Measurements from ENCODE around the gene INAFM2.

DNA sequence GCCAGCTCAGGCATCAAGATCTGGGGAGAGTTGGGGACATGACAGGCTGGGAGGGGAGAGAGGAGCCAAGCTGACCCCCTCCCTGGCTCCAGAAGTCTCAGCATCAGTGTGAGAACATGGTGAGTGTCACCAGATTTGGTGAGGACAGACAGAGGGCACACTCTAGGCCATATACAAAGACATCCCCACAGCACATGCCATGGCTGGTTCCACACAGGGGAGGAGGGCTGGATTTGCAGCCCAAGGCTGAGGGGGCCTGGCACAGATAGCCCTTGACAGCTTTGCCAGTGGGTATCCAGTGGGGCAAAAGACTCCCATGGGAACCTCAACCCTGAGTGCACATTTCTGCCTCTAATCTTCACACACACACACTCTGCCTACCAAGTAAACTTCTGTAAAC lies 30.5 kb upstream of the INAFM2 start:
- TF ChIP-seq EHMT2 (IDR thresholded peaks at IDR 0.05; ENCODE audit: low read depth) (no peak), CBX2 (IDR thresholded peaks at IDR 0.05; ENCODE audit: borderline replicate concordance, low read depth) (no peak), MAFK (IDR thresholded peaks at IDR 0.05; ENCODE audit: partially characterized antibody) (no peak), RAD21 (conservative IDR thresholded peaks at IDR 0.05 in 1 of 2, IDR thresholded peaks at IDR 0.05 in 1 of 2) (no peak), ZNF302 (CRISPR knock-in tag; IDR thresholded peaks at IDR 0.05) (no peak), CHD2 (IDR thresholded peaks at IDR 0.05; ENCODE audit: low read length, partially characterized antibody) (no peak), PHF8 (IDR thresholded peaks at IDR 0.05; ENCODE audit: borderline replicate concordance, low read depth) (no peak), NFE2L2 (conservative IDR thresholded peaks at IDR 0.05; ENCODE audit: low read length) (no peak), CBX8 (IDR thresholded peaks at IDR 0.05) (no peak)
- TF ChIP-seq, protein P1, sequence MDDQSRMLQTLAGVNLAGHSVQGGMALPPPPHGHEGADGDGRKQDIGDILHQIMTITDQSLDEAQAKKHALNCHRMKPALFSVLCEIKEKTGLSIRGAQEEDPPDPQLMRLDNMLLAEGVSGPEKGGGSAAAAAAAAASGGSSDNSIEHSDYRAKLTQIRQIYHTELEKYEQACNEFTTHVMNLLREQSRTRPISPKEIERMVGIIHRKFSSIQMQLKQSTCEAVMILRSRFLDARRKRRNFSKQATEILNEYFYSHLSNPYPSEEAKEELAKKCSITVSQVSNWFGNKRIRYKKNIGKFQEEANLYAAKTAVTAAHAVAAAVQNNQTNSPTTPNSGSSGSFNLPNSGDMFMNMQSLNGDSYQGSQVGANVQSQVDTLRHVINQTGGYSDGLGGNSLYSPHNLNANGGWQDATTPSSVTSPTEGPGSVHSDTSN (IDR thresholded peaks at IDR 0.05), result no peak
- TF ChIP-seq, protein P2, sequence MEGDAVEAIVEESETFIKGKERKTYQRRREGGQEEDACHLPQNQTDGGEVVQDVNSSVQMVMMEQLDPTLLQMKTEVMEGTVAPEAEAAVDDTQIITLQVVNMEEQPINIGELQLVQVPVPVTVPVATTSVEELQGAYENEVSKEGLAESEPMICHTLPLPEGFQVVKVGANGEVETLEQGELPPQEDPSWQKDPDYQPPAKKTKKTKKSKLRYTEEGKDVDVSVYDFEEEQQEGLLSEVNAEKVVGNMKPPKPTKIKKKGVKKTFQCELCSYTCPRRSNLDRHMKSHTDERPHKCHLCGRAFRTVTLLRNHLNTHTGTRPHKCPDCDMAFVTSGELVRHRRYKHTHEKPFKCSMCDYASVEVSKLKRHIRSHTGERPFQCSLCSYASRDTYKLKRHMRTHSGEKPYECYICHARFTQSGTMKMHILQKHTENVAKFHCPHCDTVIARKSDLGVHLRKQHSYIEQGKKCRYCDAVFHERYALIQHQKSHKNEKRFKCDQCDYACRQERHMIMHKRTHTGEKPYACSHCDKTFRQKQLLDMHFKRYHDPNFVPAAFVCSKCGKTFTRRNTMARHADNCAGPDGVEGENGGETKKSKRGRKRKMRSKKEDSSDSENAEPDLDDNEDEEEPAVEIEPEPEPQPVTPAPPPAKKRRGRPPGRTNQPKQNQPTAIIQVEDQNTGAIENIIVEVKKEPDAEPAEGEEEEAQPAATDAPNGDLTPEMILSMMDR (IDR thresholded peaks at IDR 0.05), result no peak
- TF ChIP-seq, protein P3, sequence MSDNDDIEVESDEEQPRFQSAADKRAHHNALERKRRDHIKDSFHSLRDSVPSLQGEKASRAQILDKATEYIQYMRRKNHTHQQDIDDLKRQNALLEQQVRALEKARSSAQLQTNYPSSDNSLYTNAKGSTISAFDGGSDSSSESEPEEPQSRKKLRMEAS (IDR thresholded peaks at IDR 0.05), result no peak
- TF ChIP-seq, protein P4, sequence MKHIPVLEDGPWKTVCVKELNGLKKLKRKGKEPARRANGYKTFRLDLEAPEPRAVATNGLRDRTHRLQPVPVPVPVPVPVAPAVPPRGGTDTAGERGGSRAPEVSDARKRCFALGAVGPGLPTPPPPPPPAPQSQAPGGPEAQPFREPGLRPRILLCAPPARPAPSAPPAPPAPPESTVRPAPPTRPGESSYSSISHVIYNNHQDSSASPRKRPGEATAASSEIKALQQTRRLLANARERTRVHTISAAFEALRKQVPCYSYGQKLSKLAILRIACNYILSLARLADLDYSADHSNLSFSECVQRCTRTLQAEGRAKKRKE (CRISPR knock-in tag; IDR thresholded peaks at IDR 0.05; ENCODE audit: low read depth), result no peak
- TF ChIP-seq, protein P5, sequence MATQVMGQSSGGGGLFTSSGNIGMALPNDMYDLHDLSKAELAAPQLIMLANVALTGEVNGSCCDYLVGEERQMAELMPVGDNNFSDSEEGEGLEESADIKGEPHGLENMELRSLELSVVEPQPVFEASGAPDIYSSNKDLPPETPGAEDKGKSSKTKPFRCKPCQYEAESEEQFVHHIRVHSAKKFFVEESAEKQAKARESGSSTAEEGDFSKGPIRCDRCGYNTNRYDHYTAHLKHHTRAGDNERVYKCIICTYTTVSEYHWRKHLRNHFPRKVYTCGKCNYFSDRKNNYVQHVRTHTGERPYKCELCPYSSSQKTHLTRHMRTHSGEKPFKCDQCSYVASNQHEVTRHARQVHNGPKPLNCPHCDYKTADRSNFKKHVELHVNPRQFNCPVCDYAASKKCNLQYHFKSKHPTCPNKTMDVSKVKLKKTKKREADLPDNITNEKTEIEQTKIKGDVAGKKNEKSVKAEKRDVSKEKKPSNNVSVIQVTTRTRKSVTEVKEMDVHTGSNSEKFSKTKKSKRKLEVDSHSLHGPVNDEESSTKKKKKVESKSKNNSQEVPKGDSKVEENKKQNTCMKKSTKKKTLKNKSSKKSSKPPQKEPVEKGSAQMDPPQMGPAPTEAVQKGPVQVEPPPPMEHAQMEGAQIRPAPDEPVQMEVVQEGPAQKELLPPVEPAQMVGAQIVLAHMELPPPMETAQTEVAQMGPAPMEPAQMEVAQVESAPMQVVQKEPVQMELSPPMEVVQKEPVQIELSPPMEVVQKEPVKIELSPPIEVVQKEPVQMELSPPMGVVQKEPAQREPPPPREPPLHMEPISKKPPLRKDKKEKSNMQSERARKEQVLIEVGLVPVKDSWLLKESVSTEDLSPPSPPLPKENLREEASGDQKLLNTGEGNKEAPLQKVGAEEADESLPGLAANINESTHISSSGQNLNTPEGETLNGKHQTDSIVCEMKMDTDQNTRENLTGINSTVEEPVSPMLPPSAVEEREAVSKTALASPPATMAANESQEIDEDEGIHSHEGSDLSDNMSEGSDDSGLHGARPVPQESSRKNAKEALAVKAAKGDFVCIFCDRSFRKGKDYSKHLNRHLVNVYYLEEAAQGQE (IDR thresholded peaks at IDR 0.05), result no peak
